Tibial nerve (tissue), 4 donors: ENCODE measurements around the gene GNA12.

Source experiments
- EP300 ChIP-seq, 2 donors: sonication (generic); formaldehyde crosslinking; IDR thresholded peaks; one replicate each; pipeline ENCODE4 v1.6.1; 2017; ENCODE audit warnings: antibody characterized with exemption in 2 of 2, mild to moderate bottlenecking in 1 of 2
- POLR2A ChIP-seq, 2 donors: fragments of 450-650 bp; IDR thresholded peaks; one replicate each; pipeline ENCODE4 v1.6.1; 2017; ENCODE audit warnings: antibody characterized with exemption in 2 of 2, mild to moderate bottlenecking in 2 of 2, moderate library complexity in 2 of 2
- TF ChIP-seq, protein P1 (sequence below), 5 experiments: fragments of 200-600 bp in 3 of 5; fragments of 450-650 bp in 2 of 5; sonication (generic) in 3 of 5; IDR thresholded peaks; one replicate each; pipeline ENCODE4 v1.5.1; 2016 to 2019; ENCODE audit warnings: antibody characterized with exemption in 5 of 5, mild to moderate bottlenecking in 3 of 5, moderate library complexity in 2 of 5

DNA sequence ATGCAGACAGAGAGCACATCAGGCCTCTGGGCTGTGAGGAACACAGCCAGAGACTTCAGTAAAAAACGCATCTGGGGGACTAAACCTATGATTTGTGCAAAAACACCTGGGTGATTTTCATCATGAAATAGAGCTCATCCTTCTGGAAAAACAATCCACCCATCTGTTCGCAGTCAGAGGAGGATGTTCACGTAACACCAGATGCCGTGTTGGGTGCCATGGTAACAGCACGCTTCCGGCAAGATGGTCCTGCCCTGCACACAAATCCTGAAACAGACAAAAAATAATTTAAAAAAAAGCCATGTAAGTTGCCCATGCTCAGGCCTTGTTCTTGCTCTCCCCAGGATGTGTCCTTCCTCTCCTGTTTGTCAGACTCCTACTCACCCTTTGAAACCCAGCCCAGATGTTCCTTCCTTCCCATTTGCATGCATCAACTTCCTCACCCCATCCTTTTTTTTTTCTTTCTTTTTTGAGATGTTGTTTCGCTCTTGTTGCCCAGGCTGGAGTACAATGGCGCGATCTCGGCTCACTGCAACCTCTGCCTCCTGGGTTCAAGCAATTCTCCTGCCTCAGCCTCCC is 28.3 kb upstream of the GNA12 start:
- TF ChIP-seq POLR2A (IDR thresholded peaks at IDR 0.05) (no peak), EP300 (IDR thresholded peaks at IDR 0.05) (no peak)
- TF ChIP-seq, protein P1, sequence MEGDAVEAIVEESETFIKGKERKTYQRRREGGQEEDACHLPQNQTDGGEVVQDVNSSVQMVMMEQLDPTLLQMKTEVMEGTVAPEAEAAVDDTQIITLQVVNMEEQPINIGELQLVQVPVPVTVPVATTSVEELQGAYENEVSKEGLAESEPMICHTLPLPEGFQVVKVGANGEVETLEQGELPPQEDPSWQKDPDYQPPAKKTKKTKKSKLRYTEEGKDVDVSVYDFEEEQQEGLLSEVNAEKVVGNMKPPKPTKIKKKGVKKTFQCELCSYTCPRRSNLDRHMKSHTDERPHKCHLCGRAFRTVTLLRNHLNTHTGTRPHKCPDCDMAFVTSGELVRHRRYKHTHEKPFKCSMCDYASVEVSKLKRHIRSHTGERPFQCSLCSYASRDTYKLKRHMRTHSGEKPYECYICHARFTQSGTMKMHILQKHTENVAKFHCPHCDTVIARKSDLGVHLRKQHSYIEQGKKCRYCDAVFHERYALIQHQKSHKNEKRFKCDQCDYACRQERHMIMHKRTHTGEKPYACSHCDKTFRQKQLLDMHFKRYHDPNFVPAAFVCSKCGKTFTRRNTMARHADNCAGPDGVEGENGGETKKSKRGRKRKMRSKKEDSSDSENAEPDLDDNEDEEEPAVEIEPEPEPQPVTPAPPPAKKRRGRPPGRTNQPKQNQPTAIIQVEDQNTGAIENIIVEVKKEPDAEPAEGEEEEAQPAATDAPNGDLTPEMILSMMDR (IDR thresholded peaks at IDR 0.05) = no peak
